BE2C (cell line): Measurements from ENCODE around the gene HHIPL1.

Experiments
- DNase-seq: peaks from one replicate; pipeline ENCODE4 v3.0.0-alpha.2; 2020
- H3K27me3 ChIP-seq: fragments of 250-450 bp; sonication (Bioruptor Pico); 2 replicates; pipeline ENCODE4 v1.5.1; 2020; ENCODE audit warnings: mild to moderate bottlenecking
- H3K36me3 ChIP-seq: fragments of 250-450 bp; sonication (Bioruptor Pico); 2 replicates; pipeline ENCODE4 v1.5.1; 2020; ENCODE audit warnings: mild to moderate bottlenecking
- H3K4me1 ChIP-seq: fragments of 250-450 bp; sonication (Bioruptor Pico); 2 replicates; pipeline ENCODE4 v1.5.1; 2020
- H3K4me3 ChIP-seq: 2 replicates; pipeline ENCODE4 v1.5.1; 2011; ENCODE audit warnings: low read depth, low read length
- H3K9me3 ChIP-seq: fragments of 250-450 bp; sonication (Bioruptor Pico); 2 replicates; pipeline ENCODE4 v1.5.1; 2020
- CTCF ChIP-seq: IDR thresholded peaks from 2 replicates; pipeline ENCODE4 v1.5.1; 2012; ENCODE audit warnings: mild to moderate bottlenecking, low read depth, low read length

Gene HHIPL1

GRCh38 chr14:99624024-99624423 lies 20.9 kb upstream of the HHIPL1 start:
- Histone ChIP-seq H3K4me3 (no peak overlapping the region), H3K27me3 (no peaks in the 10 kb centered on the region), H3K4me1 (peaks cover 11% of the 10 kb centered on the region), H3K36me3 (no peaks in the 10 kb centered on the region), H3K9me3 (no peaks in the 10 kb centered on the region)
- DNase-seq = no peak
- TF ChIP-seq CTCF = no peak

GRCh38 chr14:99624971-99625370 lies 20.0 kb upstream of the HHIPL1 start:
- Histone ChIP-seq H3K4me1 (peaks cover 7% of the 10 kb centered on the region), H3K4me3 (no peak overlapping the region), H3K27me3 (no peaks in the 10 kb centered on the region), H3K36me3 (no peaks in the 10 kb centered on the region), H3K9me3 (no peaks in the 10 kb centered on the region)
- DNase-seq = no peak
- no peak for TF ChIP-seq CTCF

- H3K36me3 ChIP-seq = no peaks in the 10 kb centered on the region
- H3K27me3 ChIP-seq = no peaks in the 10 kb centered on the region
- H3K9me3 ChIP-seq = no peaks in the 10 kb centered on the region
- H3K4me1 ChIP-seq = peaks cover 4% of the 10 kb centered on the region; the same call in 1 of the 2 replicates
- no peak for DNase-seq
- no peak overlapping the region for H3K4me3 ChIP-seq
- TF ChIP-seq CTCF = no peak
Observed at GRCh38 chr14:99625476-99625875, 19.5 kb upstream of the HHIPL1 start.

GRCh38 chr14:99626041-99626648 lies 18.8 kb upstream of the HHIPL1 start:
- no peak for DNase-seq
- no peaks in the 10 kb centered on the region for H3K9me3 ChIP-seq
- peaks cover 4% of the 10 kb centered on the region; the same call in 1 of the 2 replicates for H3K4me1 ChIP-seq
- no peak overlapping the region for H3K4me3 ChIP-seq
- no peak for TF ChIP-seq CTCF
- H3K36me3 ChIP-seq = no peaks in the 10 kb centered on the region
- no peaks in the 10 kb centered on the region for H3K27me3 ChIP-seq

- no peaks in the 10 kb centered on the region for H3K9me3 ChIP-seq
- no peak for DNase-seq
- H3K36me3 ChIP-seq = no peaks in the 10 kb centered on the region
- H3K27me3 ChIP-seq = no peaks in the 10 kb centered on the region
- H3K4me3 ChIP-seq = no peak overlapping the region
- peaks cover 3% of the 10 kb centered on the region; the same call in 1 of the 2 replicates for H3K4me1 ChIP-seq
- TF ChIP-seq CTCF = no peak
Observed at GRCh38 chr14:99627100-99627499, 17.8 kb upstream of the HHIPL1 start.

GRCh38 chr14:99627510-99628381 lies 17.2 kb upstream of the HHIPL1 start:
- no peak for TF ChIP-seq CTCF
- no peak for DNase-seq
- H3K27me3 ChIP-seq = no peaks in the 10 kb centered on the region

More at GRCh38 chr14:99627510-99628381, 17.2 kb upstream of the HHIPL1 start:
- no peak overlapping the region for H3K4me3 ChIP-seq
- no peaks in the 10 kb centered on the region for H3K4me1 ChIP-seq
- H3K36me3 ChIP-seq = no peaks in the 10 kb centered on the region
- H3K9me3 ChIP-seq = no peaks in the 10 kb centered on the region
